SK-N-SH treated with all-trans-retinoic acid at 6 μM for 48 hours (cell line): ENCODE data around the gene PARM1.

Source experiments
- ARNTL ChIP-seq: fragments of 450-650 bp; formaldehyde crosslinking; IDR thresholded peaks from 2 replicates; pipeline ENCODE4 v1.5.0; 2020; ENCODE audit warnings: low read depth, mild to moderate bottlenecking, moderate library complexity, borderline replicate concordance
- BACH2 ChIP-seq: fragments of 250-450 bp; sonication (Bioruptor Pico); IDR thresholded peaks from 2 replicates; pipeline ENCODE4 v1.9.0; 2021; ENCODE audit warnings: mild to moderate bottlenecking, borderline replicate concordance
- CREB5 ChIP-seq: fragments of 250-450 bp; sonication (Bioruptor Pico); IDR thresholded peaks from 2 replicates; pipeline ENCODE4 v1.5.1; 2020; ENCODE audit warnings: low read depth, mild to moderate bottlenecking, moderate library complexity
- PATZ1 ChIP-seq: fragments of 250-450 bp; sonication (Bioruptor Pico); IDR thresholded peaks from 2 replicates; pipeline ENCODE4 v1.8.0; 2020; ENCODE audit warnings: mild to moderate bottlenecking, moderate library complexity, borderline replicate concordance
- PPARA ChIP-seq: fragments of 250-450 bp; sonication (Bioruptor Pico); IDR thresholded peaks from 2 replicates; pipeline ENCODE4 v1.5.0; 2020; ENCODE audit warnings: mild to moderate bottlenecking, borderline replicate concordance
- SNAI2 ChIP-seq: fragments of 250-450 bp; sonication (Bioruptor Pico); IDR thresholded peaks from 2 replicates; pipeline ENCODE4 v1.5.0; 2020; ENCODE audit warnings: mild to moderate bottlenecking, moderate library complexity
- TOX ChIP-seq: fragments of 250-450 bp; sonication (Bioruptor Pico); IDR thresholded peaks from 2 replicates; pipeline ENCODE4 v1.8.0; 2021; ENCODE audit warnings: mild to moderate bottlenecking, moderate library complexity, borderline replicate concordance
- ZFP3 ChIP-seq: fragments of 250-450 bp; sonication (Bioruptor Pico); IDR thresholded peaks from 2 replicates; pipeline ENCODE4 v1.5.0; 2020; ENCODE audit warnings: mild to moderate bottlenecking, moderate library complexity
- ZFP30 ChIP-seq: fragments of 450-650 bp; formaldehyde crosslinking; IDR thresholded peaks from 2 replicates; pipeline ENCODE4 v1.5.0; 2022; ENCODE audit warnings: mild to moderate bottlenecking, moderate library complexity
- ZNF70 ChIP-seq: fragments of 450-650 bp; formaldehyde crosslinking; IDR thresholded peaks from 2 replicates; pipeline ENCODE4 v1.5.0; 2020; ENCODE audit warnings: mild to moderate bottlenecking, moderate library complexity

GRCh38 chr4:75046226-75046625, 113.3 kb downstream of the PARM1 start:
- TF ChIP-seq PATZ1 (CRISPR knock-in tag) = no peak
- no peak for TF ChIP-seq ARNTL (CRISPR knock-in tag)
- no peak for TF ChIP-seq BACH2 (CRISPR knock-in tag)
- no peak for TF ChIP-seq CREB5 (CRISPR knock-in tag)
- no peak for TF ChIP-seq ZNF70
- no peak for TF ChIP-seq ZFP30 (CRISPR knock-in tag)
- no peak for TF ChIP-seq TOX (CRISPR knock-in tag)
- TF ChIP-seq ZFP3 (CRISPR knock-in tag) = no peak
- TF ChIP-seq SNAI2 = no peak
- no peak for TF ChIP-seq PPARA (CRISPR knock-in tag)
